D721Med (cell line): Measurements from ENCODE around the gene PDE8A.

Source experiments
- DNase-seq: peaks from one replicate; pipeline ENCODE4 v3.0.0; 2011; ENCODE audit warnings: low spot score; ENCODE audit not compliant: insufficient read length
- FAIRE-seq: peaks from 2 replicates; lab custom pipeline; 2011; peaks lifted over from hg19 to GRCh38; lab: Jason Lieb, UNC
- CTCF ChIP-seq: IDR thresholded peaks from 2 replicates; pipeline ENCODE4 v1.5.1; 2012; ENCODE audit warnings: mild to moderate bottlenecking, control low read depth; ENCODE audit not compliant: insufficient read depth; ENCODE audit errors: missing control alignments

The PDE8A gene

GRCh38 chr15:85036716-85037115, 55.1 kb downstream of the PDE8A start:
- DNase-seq (no peak), FAIRE-seq (no peak)
- TF ChIP-seq CTCF: no peak

- DNase-seq (no peak), FAIRE-seq (no peak)
Measured at GRCh38 chr15:85037641-85038040, 56.0 kb downstream of the PDE8A start.

DNA sequence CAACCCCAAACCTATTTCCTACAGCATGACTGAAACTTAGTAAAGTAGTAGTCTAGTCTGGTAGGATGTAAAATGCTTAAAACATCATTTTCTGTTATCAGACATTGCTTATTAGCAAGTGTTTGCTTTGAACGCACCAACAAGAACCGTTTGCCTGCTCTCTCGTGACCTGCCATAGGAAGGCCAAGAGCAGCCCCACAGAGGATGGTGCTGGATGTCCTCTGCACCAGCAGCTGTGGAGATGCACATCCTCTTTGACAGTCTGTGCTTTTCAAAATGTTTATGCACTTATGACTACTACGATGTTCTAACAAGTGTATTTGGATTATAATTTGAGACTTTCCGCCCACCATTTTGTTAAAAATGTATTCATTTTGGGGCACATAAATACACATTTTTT, 59.6 kb downstream of the PDE8A start:
- no peak for DNase-seq
- no peak for TF ChIP-seq CTCF
- FAIRE-seq: no peak

More at GRCh38 chr15:85037641-85038040, 56.0 kb downstream of the PDE8A start:
- no peak for TF ChIP-seq CTCF

GRCh38 chr15:85044251-85044853, 62.7 kb downstream of the PDE8A start:
- FAIRE-seq (no peak), DNase-seq (no peak)
- TF ChIP-seq CTCF: peak; percentile 60

GRCh38 chr15:85044894-85045293, 63.2 kb downstream of the PDE8A start:
- FAIRE-seq: no peak
- DNase-seq: no peak
- TF ChIP-seq CTCF: no peak

DNA sequence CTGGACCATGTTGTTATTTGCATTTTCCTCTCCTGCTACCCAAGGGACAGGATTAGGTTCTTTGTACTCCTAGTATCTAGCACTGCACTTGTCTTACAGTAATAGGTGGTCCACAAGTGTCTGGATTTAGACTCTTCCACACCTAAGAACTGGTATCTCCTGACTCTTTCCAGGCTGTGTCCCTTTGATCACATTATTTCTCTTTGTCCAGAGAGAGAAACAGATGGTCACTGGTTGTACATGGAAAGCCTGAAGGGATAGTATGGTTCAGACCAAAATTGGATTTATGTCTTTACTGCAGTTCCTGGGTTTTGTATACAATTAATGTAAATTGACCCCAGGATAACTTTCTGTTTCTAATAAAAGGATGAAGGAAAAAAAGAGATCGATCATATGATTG, 64.0 kb downstream of the PDE8A start:
- no peak for TF ChIP-seq CTCF
- FAIRE-seq (no peak), DNase-seq (no peak)

DNA sequence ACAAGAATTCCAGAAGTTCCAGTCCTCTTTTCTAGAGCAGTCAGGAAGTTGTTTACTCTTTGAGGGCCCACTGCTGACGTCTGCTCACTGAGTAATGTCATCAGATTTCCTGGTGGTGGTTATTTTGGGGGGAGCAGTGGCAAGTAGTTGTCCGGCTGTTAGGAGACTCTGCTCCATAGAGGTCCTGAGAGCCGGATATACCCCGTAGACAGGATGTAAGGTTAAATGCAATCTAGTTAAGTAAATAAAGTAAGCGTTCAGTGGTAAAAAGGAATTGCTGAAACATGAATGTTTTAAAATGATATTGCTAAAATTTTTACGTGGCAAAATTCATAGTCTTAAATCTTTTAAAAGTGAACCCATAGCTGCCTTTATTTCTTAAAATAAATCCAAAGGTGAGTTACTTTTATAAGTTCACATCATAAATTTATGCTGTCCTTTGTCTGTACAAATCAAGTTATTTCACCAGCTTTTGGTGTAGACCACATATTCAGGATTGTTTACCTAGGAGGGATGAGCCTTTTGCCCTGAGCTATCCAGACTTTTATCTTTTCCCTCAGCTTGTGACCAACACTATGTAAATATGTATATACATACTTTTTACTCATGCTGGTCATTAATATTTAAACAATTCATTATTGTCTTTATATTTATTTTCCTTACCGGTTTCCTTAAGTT, 65.8 kb downstream of the PDE8A start:
- TF ChIP-seq CTCF: no peak
- no peak for FAIRE-seq
- no peak for DNase-seq
